GM21619 (cell line): ENCODE results near the gene HIF3A.

Experiments used
- ATAC-seq: cut with Tn5 transposase; IDR thresholded peaks from one replicate; pipeline ENCODE4 v1.9.1; 2021; ENCODE audit not compliant: unreplicated experiment

Gene HIF3A

GRCh38 chr19:46326608-46327007 lies 29.8 kb downstream of the HIF3A start:
- ATAC-seq, result no peak

- ATAC-seq, result no peak
Measured at GRCh38 chr19:46328079-46328478, 31.2 kb downstream of the HIF3A start.

- ATAC-seq, result no peak
Measured at GRCh38 chr19:46330319-46330918, 33.6 kb downstream of the HIF3A start.

GRCh38 chr19:46337487-46337886 lies 40.6 kb downstream of the HIF3A start:
- no peak for ATAC-seq

- ATAC-seq, result no peak
Measured at GRCh38 chr19:46339446-46339845, 42.6 kb downstream of the HIF3A start.

GRCh38 chr19:46340051-46340659 lies 43.3 kb downstream of the HIF3A start:
- no peak for ATAC-seq

- ATAC-seq, result no peak
Measured at GRCh38 chr19:46341937-46342336, 45.1 kb downstream of the HIF3A start.

GRCh38 chr19:46344363-46344762 lies 47.5 kb downstream of the HIF3A start:
- ATAC-seq, result no peak

- no peak for ATAC-seq
Measured at GRCh38 chr19:46345157-46345556, 48.3 kb downstream of the HIF3A start.

GRCh38 chr19:46346821-46347571 lies 50.2 kb downstream of the HIF3A start, which contains the start of gene PPP5C:
PPP5C (plus strand) TSS chr19:46347087; CDS start chr19:46347097, 10 bp downstream.
- peak; percentile 40 for ATAC-seq

GRCh38 chr19:46347572-46347883 lies 50.7 kb downstream of the HIF3A start:
- no peak for ATAC-seq

- no peak for ATAC-seq
Measured at GRCh38 chr19:46347985-46348384, 51.1 kb downstream of the HIF3A start.

- no peak for ATAC-seq
Measured at GRCh38 chr19:46349311-46349993, 52.6 kb downstream of the HIF3A start.

- ATAC-seq, result no peak
Measured at GRCh38 chr19:46350029-46350757, 53.4 kb downstream of the HIF3A start.

- ATAC-seq, result no peak
Measured at GRCh38 chr19:46350758-46351159, 53.9 kb downstream of the HIF3A start.

- ATAC-seq, result no peak
Measured at GRCh38 chr19:46351241-46352041, 54.6 kb downstream of the HIF3A start.

- no peak for ATAC-seq
Measured at GRCh38 chr19:46353730-46354528, 57.1 kb downstream of the HIF3A start.

- ATAC-seq, result peak; percentile 50
Measured at GRCh38 chr19:46355234-46356148, 58.6 kb downstream of the HIF3A start.
